ENCODE measurements around the gene CCDC169.

GRCh38 chr13:36341718-36342117 is 44.1 kb upstream of the CCDC169 start:
- TF ChIP-seq GATA3 (IDR thresholded peaks at IDR 0.05; ENCODE audit: low read depth, low read length) (no peak), GATA2 (IDR thresholded peaks at IDR 0.05; ENCODE audit: low read depth, low read length) (no peak)

Measured in SH-SY5Y (cell line).